Measurements from ENCODE around the gene TASL. TPM values are rescaled to one million over a fixed set of nuclear protein-coding genes. Genes with fewer than 3 reads are reported as not detected.

Gene TASL
- under 1 TPM; 0.08 to 0.16 TPM for polyA plus RNA-seq

GRCh38 chrX:30577362-30577991 is at the start of gene TASL:
TASL (minus strand) TSS chrX:30577766; CDS start chrX:30560355, 17,411 bp downstream.
- 67 to 73% methylated on average over 10 of the region's 10 CpGs for WGBS, 2 donors
- no peaks in the 10 kb centered on the region for H3K9me3 ChIP-seq (ENCODE audit: control insufficient read depth in 2 of 2, insufficient read depth in 1 of 2, low read depth in 1 of 2, low read length in 1 of 2)
- H3K36me3 ChIP-seq (ENCODE audit: control insufficient read depth in 2 of 2, insufficient read depth in 2 of 2, low read length in 1 of 2): no peaks in the 10 kb centered on the region
- H3K4me3 ChIP-seq (ENCODE audit: low read depth in 1 of 2, low read length in 2 of 2): no peak within 1 kb of the TSS
- no peaks in the 10 kb centered on the region for H3K4me1 ChIP-seq (ENCODE audit: control insufficient read depth in 2 of 2, insufficient read depth in 2 of 2, low read length in 1 of 2)
- H3K27me3 ChIP-seq (ENCODE audit: control insufficient read depth in 1 of 2, insufficient read depth in 2 of 2, low read length in 2 of 2): no peaks in the 10 kb centered on the region
- H3K27ac ChIP-seq (ENCODE audit: low read depth in 2 of 2, low read length in 1 of 2): no peak within 1 kb of the TSS

- no peaks in the 10 kb centered on the region for H3K27me3 ChIP-seq (ENCODE audit: control insufficient read depth in 1 of 2, insufficient read depth in 2 of 2, low read length in 2 of 2)
- WGBS, 2 donors: 51 to 85% methylated on average over 2 of the region's 2 CpGs
- H3K4me3 ChIP-seq (ENCODE audit: low read depth in 1 of 2, low read length in 2 of 2): no peak overlapping the region
- H3K9me3 ChIP-seq (ENCODE audit: control insufficient read depth in 2 of 2, insufficient read depth in 1 of 2, low read depth in 1 of 2, low read length in 1 of 2): no peaks in the 10 kb centered on the region
- H3K36me3 ChIP-seq (ENCODE audit: control insufficient read depth in 2 of 2, insufficient read depth in 2 of 2, low read length in 1 of 2): no peaks in the 10 kb centered on the region
- H3K4me1 ChIP-seq (ENCODE audit: control insufficient read depth in 2 of 2, insufficient read depth in 2 of 2, low read length in 1 of 2): no peaks in the 10 kb centered on the region
- no peak overlapping the region for H3K27ac ChIP-seq (ENCODE audit: low read depth in 2 of 2, low read length in 1 of 2)
These were observed 48.8 kb upstream of the TASL start for GRCh38 chrX:30626402-30626801.

- no peaks in the 10 kb centered on the region for H3K36me3 ChIP-seq (ENCODE audit: control insufficient read depth in 2 of 2, insufficient read depth in 2 of 2, low read length in 1 of 2)
These were observed 44.8 kb upstream of the TASL start for GRCh38 chrX:30622361-30622760.

GRCh38 chrX:30620980-30621618 is 43.5 kb upstream of the TASL start:
- Histone ChIP-seq H3K27ac (ENCODE audit: low read depth in 2 of 2, low read length in 1 of 2) (no peak overlapping the region), H3K27me3 (ENCODE audit: control insufficient read depth in 1 of 2, insufficient read depth in 2 of 2, low read length in 2 of 2) (no peaks in the 10 kb centered on the region), H3K36me3 (ENCODE audit: control insufficient read depth in 2 of 2, insufficient read depth in 2 of 2, low read length in 1 of 2) (no peaks in the 10 kb centered on the region), H3K9me3 (ENCODE audit: control insufficient read depth in 2 of 2, insufficient read depth in 1 of 2, low read depth in 1 of 2, low read length in 1 of 2) (no peaks in the 10 kb centered on the region), H3K4me3 (ENCODE audit: low read depth in 1 of 2, low read length in 2 of 2) (no peak overlapping the region), H3K4me1 (ENCODE audit: control insufficient read depth in 2 of 2, insufficient read depth in 2 of 2, low read length in 1 of 2) (no peaks in the 10 kb centered on the region)
- WGBS, 2 donors: 23 to 47% methylated on average over 2 of the region's 2 CpGs

More at GRCh38 chrX:30622361-30622760, 44.8 kb upstream of the TASL start:
- Histone ChIP-seq H3K4me3 (ENCODE audit: low read depth in 1 of 2, low read length in 2 of 2) (no peak overlapping the region), H3K27ac (ENCODE audit: low read depth in 2 of 2, low read length in 1 of 2) (no peak overlapping the region), H3K4me1 (ENCODE audit: control insufficient read depth in 2 of 2, insufficient read depth in 2 of 2, low read length in 1 of 2) (no peaks in the 10 kb centered on the region), H3K27me3 (ENCODE audit: control insufficient read depth in 1 of 2, insufficient read depth in 2 of 2, low read length in 2 of 2) (no peaks in the 10 kb centered on the region), H3K9me3 (ENCODE audit: control insufficient read depth in 2 of 2, insufficient read depth in 1 of 2, low read depth in 1 of 2, low read length in 1 of 2) (no peaks in the 10 kb centered on the region)
- 93 to 94% methylated on average over 2 of the region's 2 CpGs for WGBS, 2 donors

- no peaks in the 10 kb centered on the region for H3K9me3 ChIP-seq (ENCODE audit: control insufficient read depth in 2 of 2, insufficient read depth in 1 of 2, low read depth in 1 of 2, low read length in 1 of 2)
- H3K27me3 ChIP-seq (ENCODE audit: control insufficient read depth in 1 of 2, insufficient read depth in 2 of 2, low read length in 2 of 2): no peaks in the 10 kb centered on the region
- no peaks in the 10 kb centered on the region for H3K4me1 ChIP-seq (ENCODE audit: control insufficient read depth in 2 of 2, insufficient read depth in 2 of 2, low read length in 1 of 2)
- no peak overlapping the region for H3K4me3 ChIP-seq (ENCODE audit: low read depth in 1 of 2, low read length in 2 of 2)
- no peak overlapping the region for H3K27ac ChIP-seq (ENCODE audit: low read depth in 2 of 2, low read length in 1 of 2)
- WGBS, 2 donors: 88 to 98% methylated on average over 3 of the region's 3 CpGs
- H3K36me3 ChIP-seq (ENCODE audit: control insufficient read depth in 2 of 2, insufficient read depth in 2 of 2, low read length in 1 of 2): no peaks in the 10 kb centered on the region
These were observed 42.6 kb upstream of the TASL start for GRCh38 chrX:30620125-30620524.

GRCh38 chrX:30618160-30618765 is 40.7 kb upstream of the TASL start:
- H3K27me3 ChIP-seq (ENCODE audit: control insufficient read depth in 1 of 2, insufficient read depth in 2 of 2, low read length in 2 of 2): no peaks in the 10 kb centered on the region
- H3K27ac ChIP-seq (ENCODE audit: low read depth in 2 of 2, low read length in 1 of 2): no peak overlapping the region
- H3K4me1 ChIP-seq (ENCODE audit: control insufficient read depth in 2 of 2, insufficient read depth in 2 of 2, low read length in 1 of 2): no peaks in the 10 kb centered on the region
- no peaks in the 10 kb centered on the region for H3K36me3 ChIP-seq (ENCODE audit: control insufficient read depth in 2 of 2, insufficient read depth in 2 of 2, low read length in 1 of 2)
- 80 to 83% methylated on average over 7 of the region's 7 CpGs for WGBS, 2 donors
- no peaks in the 10 kb centered on the region for H3K9me3 ChIP-seq (ENCODE audit: control insufficient read depth in 2 of 2, insufficient read depth in 1 of 2, low read depth in 1 of 2, low read length in 1 of 2)
- no peak overlapping the region for H3K4me3 ChIP-seq (ENCODE audit: low read depth in 1 of 2, low read length in 2 of 2)

GRCh38 chrX:30615229-30615628 is 37.7 kb upstream of the TASL start:
- Histone ChIP-seq H3K4me1 (ENCODE audit: control insufficient read depth in 2 of 2, insufficient read depth in 2 of 2, low read length in 1 of 2) (no peaks in the 10 kb centered on the region), H3K36me3 (ENCODE audit: control insufficient read depth in 2 of 2, insufficient read depth in 2 of 2, low read length in 1 of 2) (no peaks in the 10 kb centered on the region), H3K9me3 (ENCODE audit: control insufficient read depth in 2 of 2, insufficient read depth in 1 of 2, low read depth in 1 of 2, low read length in 1 of 2) (no peaks in the 10 kb centered on the region), H3K27ac (ENCODE audit: low read depth in 2 of 2, low read length in 1 of 2) (no peak overlapping the region), H3K27me3 (ENCODE audit: control insufficient read depth in 1 of 2, insufficient read depth in 2 of 2, low read length in 2 of 2) (no peaks in the 10 kb centered on the region), H3K4me3 (ENCODE audit: low read depth in 1 of 2, low read length in 2 of 2) (no peak overlapping the region)
- 53 to 66% methylated on average over 4 of the region's 4 CpGs for WGBS, 2 donors

GRCh38 chrX:30613721-30614120 is 36.2 kb upstream of the TASL start:
- WGBS, 2 donors: 56 to 85% methylated on average over 5 of the region's 5 CpGs
- no peaks in the 10 kb centered on the region for H3K36me3 ChIP-seq (ENCODE audit: control insufficient read depth in 2 of 2, insufficient read depth in 2 of 2, low read length in 1 of 2)
- no peaks in the 10 kb centered on the region for H3K27me3 ChIP-seq (ENCODE audit: control insufficient read depth in 1 of 2, insufficient read depth in 2 of 2, low read length in 2 of 2)
- H3K4me3 ChIP-seq (ENCODE audit: low read depth in 1 of 2, low read length in 2 of 2): no peak overlapping the region
- no peaks in the 10 kb centered on the region for H3K9me3 ChIP-seq (ENCODE audit: control insufficient read depth in 2 of 2, insufficient read depth in 1 of 2, low read depth in 1 of 2, low read length in 1 of 2)
- no peaks in the 10 kb centered on the region for H3K4me1 ChIP-seq (ENCODE audit: control insufficient read depth in 2 of 2, insufficient read depth in 2 of 2, low read length in 1 of 2)
- no peak overlapping the region for H3K27ac ChIP-seq (ENCODE audit: low read depth in 2 of 2, low read length in 1 of 2)

- H3K27ac ChIP-seq (ENCODE audit: low read depth in 2 of 2, low read length in 1 of 2): no peak overlapping the region
These were observed 34.7 kb upstream of the TASL start for GRCh38 chrX:30612250-30612655.

More at GRCh38 chrX:30612250-30612655, 34.7 kb upstream of the TASL start:
- H3K36me3 ChIP-seq (ENCODE audit: control insufficient read depth in 2 of 2, insufficient read depth in 2 of 2, low read length in 1 of 2): no peaks in the 10 kb centered on the region
- H3K9me3 ChIP-seq (ENCODE audit: control insufficient read depth in 2 of 2, insufficient read depth in 1 of 2, low read depth in 1 of 2, low read length in 1 of 2): no peaks in the 10 kb centered on the region
- no peaks in the 10 kb centered on the region for H3K4me1 ChIP-seq (ENCODE audit: control insufficient read depth in 2 of 2, insufficient read depth in 2 of 2, low read length in 1 of 2)
- H3K4me3 ChIP-seq (ENCODE audit: low read depth in 1 of 2, low read length in 2 of 2): no peak overlapping the region
- 67 to 85% methylated on average over 6 of the region's 6 CpGs for WGBS, 2 donors
- H3K27me3 ChIP-seq (ENCODE audit: control insufficient read depth in 1 of 2, insufficient read depth in 2 of 2, low read length in 2 of 2): no peaks in the 10 kb centered on the region
